Neural crest cell (in vitro differentiated cells): ENCODE results near the gene HDAC11. TPM values are rescaled to one million over a fixed set of nuclear protein-coding genes. Genes with fewer than 3 reads are reported as not detected.
A peak's percentile ranks its signal among the peaks of the same experiment; 100 is the strongest.

ENCODE experiments used
- DNase-seq: peaks from one replicate; pipeline ENCODE4 v3.0.0; 2021; ENCODE audit warnings: low read depth, mixed read lengths, low spot score
- H3K27ac Mint-ChIP-seq: one replicate; pipeline ENCODE4 v1.8.0; 2021; ENCODE audit warnings: mild to moderate bottlenecking, mixed read lengths; ENCODE audit not compliant: unreplicated experiment
- H3K27me3 Mint-ChIP-seq: 2 replicates; pipeline ENCODE4 v1.8.0; 2021; ENCODE audit warnings: low read depth, mild to moderate bottlenecking, mixed read lengths
- H3K36me3 Mint-ChIP-seq: 2 replicates; pipeline ENCODE4 v1.8.0; 2021; ENCODE audit warnings: low read depth, mild to moderate bottlenecking, mixed read lengths
- H3K4me1 Mint-ChIP-seq: 2 replicates; pipeline ENCODE4 v1.8.0; 2021; ENCODE audit warnings: mixed read lengths
- H3K4me3 Mint-ChIP-seq: one replicate; pipeline ENCODE4 v1.8.0; 2021; ENCODE audit warnings: mild to moderate bottlenecking, mixed read lengths
- H3K9me3 Mint-ChIP-seq: 2 replicates; pipeline ENCODE4 v1.8.0; 2021; ENCODE audit warnings: mixed read lengths
- CTCF ChIP-seq: fragments of 200-600 bp; sonication (generic); conservative IDR thresholded peaks from 2 replicates; pipeline ENCODE4 v1.5.0; 2021; ENCODE audit warnings: antibody characterized with exemption, mild to moderate bottlenecking
- total RNA-seq: library from RNA; stranded (reverse); gene quantifications from 2 replicates; pipeline ENCODE4 v1.2.1, GENCODE V29; 2021

The HDAC11 gene
- total RNA-seq, 1 donor from 2014 or later, result 14.0 TPM

- Mint-ChIP-seq H3K4me3 (no peak overlapping the region), H3K27ac (peak overlapping the region; percentile 96), H3K9me3 (peaks cover 2% of the 10 kb centered on the region), H3K27me3 (no peaks in the 10 kb centered on the region), H3K36me3 (no peaks in the 10 kb centered on the region), H3K4me1 (peaks cover 19% of the 10 kb centered on the region)
- no peak for DNase-seq
- no peak for TF ChIP-seq CTCF
These were observed 57.3 kb downstream of the HDAC11 start for GRCh38 chr3:13537244-13537908.

- H3K27me3 Mint-ChIP-seq, result no peaks in the 10 kb centered on the region
- H3K9me3 Mint-ChIP-seq, result peaks cover 2% of the 10 kb centered on the region
- H3K4me1 Mint-ChIP-seq, result peaks cover 19% of the 10 kb centered on the region
- H3K4me3 Mint-ChIP-seq, result no peak overlapping the region
- no peaks in the 10 kb centered on the region for H3K36me3 Mint-ChIP-seq
- TF ChIP-seq CTCF, result no peak
- no peak overlapping the region for H3K27ac Mint-ChIP-seq
- no peak for DNase-seq
These were observed 57.8 kb downstream of the HDAC11 start for GRCh38 chr3:13537909-13538296.

GRCh38 chr3:13538520-13539291 lies 58.6 kb downstream of the HDAC11 start:
- H3K4me1 Mint-ChIP-seq, result peaks cover 19% of the 10 kb centered on the region

GRCh38 chr3:13539292-13539638 lies 59.2 kb downstream of the HDAC11 start:
- no peak overlapping the region for H3K4me3 Mint-ChIP-seq
- no peak overlapping the region for H3K27ac Mint-ChIP-seq
- no peak for DNase-seq
- H3K9me3 Mint-ChIP-seq, result peaks cover 2% of the 10 kb centered on the region
- no peaks in the 10 kb centered on the region for H3K36me3 Mint-ChIP-seq
- TF ChIP-seq CTCF, result no peak
- H3K4me1 Mint-ChIP-seq, result peaks cover 19% of the 10 kb centered on the region
- H3K27me3 Mint-ChIP-seq, result no peaks in the 10 kb centered on the region

More at GRCh38 chr3:13538520-13539291, 58.6 kb downstream of the HDAC11 start:
- DNase-seq, result no peak
- Mint-ChIP-seq H3K27me3 (no peaks in the 10 kb centered on the region), H3K9me3 (peaks cover 2% of the 10 kb centered on the region), H3K27ac (peak overlapping the region; percentile 67), H3K36me3 (no peaks in the 10 kb centered on the region), H3K4me3 (no peak overlapping the region)
- TF ChIP-seq CTCF, result no peak

GRCh38 chr3:13539671-13540070 lies 59.6 kb downstream of the HDAC11 start:
- Mint-ChIP-seq H3K4me3 (no peak overlapping the region), H3K27ac (no peak overlapping the region), H3K36me3 (no peaks in the 10 kb centered on the region), H3K27me3 (no peaks in the 10 kb centered on the region), H3K4me1 (peaks cover 19% of the 10 kb centered on the region), H3K9me3 (peaks cover 2% of the 10 kb centered on the region)
- no peak for DNase-seq
- TF ChIP-seq CTCF, result no peak
